SJCRH30 (cell line): Measurements from ENCODE around the gene MRPS7. TPM values are rescaled to one million over a fixed set of nuclear protein-coding genes. Genes with fewer than 3 reads are reported as not detected.

Experiments used
- DNase-seq, 2 experiments: peaks; one replicate each; pipeline ENCODE4 v3.0.0-alpha.2; 2015 to 2020
- H3K27ac ChIP-seq: fragments of 250-450 bp; sonication (Bioruptor Pico); 2 replicates; pipeline ENCODE4 v1.5.1; 2020; ENCODE audit warnings: mild to moderate bottlenecking, moderate library complexity
- H3K27me3 ChIP-seq: fragments of 250-450 bp; sonication (Bioruptor Pico); 2 replicates; pipeline ENCODE4 v1.5.1; 2020; ENCODE audit warnings: mild to moderate bottlenecking, moderate library complexity
- H3K36me3 ChIP-seq: fragments of 250-450 bp; sonication (Bioruptor Pico); 2 replicates; pipeline ENCODE4 v1.5.1; 2020; ENCODE audit warnings: mild to moderate bottlenecking, moderate library complexity
- H3K4me1 ChIP-seq: fragments of 250-450 bp; sonication (Bioruptor Pico); 2 replicates; pipeline ENCODE4 v1.5.1; 2020; ENCODE audit warnings: mild to moderate bottlenecking, moderate library complexity
- H3K4me3 ChIP-seq: fragments of 250-450 bp; sonication (Bioruptor Pico); 2 replicates; pipeline ENCODE4 v1.5.1; 2020; ENCODE audit warnings: mild to moderate bottlenecking, moderate library complexity
- H3K9me3 ChIP-seq: fragments of 250-450 bp; sonication (Bioruptor Pico); replicated peaks from 2 replicates; pipeline ENCODE4 v1.5.1; 2020; ENCODE audit warnings: mild to moderate bottlenecking, moderate library complexity
- total RNA-seq: library from RNA; depleted of rRNA; stranded (reverse); fragments of >200 nt; shearing (Covaris generic); gene quantifications from 2 replicates; pipeline ENCODE4 v1.2.3, GENCODE V29; 2014

Gene MRPS7
- total RNA-seq, 1 experiment from 2014 or later = 123 TPM

DNA sequence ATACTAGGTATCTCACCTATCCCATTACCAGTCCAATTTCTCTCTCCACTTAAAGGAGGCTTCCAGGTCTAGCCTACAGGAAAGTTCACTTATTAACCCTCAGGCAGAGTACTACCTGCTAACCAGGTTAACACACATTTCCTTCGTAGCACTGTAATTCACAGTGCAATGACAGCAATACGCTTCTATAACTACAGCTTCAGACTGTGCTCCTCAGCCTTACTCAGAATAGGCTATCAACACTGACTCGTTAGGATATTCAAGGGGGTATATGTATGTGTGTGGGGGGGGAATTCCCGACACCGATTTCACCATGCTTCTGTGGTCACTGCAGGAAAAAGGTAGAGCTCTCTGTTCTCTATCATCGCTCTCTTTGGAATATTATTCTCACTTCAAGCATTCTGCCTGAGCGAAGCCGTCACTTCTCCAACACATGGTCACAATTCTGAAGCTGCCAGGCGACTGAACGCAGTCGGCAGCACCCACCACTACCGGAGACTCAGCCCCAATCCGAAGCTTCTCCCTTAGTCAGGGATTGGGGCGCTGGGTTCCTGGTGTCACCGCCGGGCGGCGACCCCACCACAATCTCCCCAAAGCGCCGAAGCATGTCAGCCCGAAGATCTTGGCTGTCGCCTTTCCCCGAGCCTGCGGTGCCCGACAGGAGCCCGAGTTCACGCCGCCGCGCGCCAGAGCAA is 891 bp upstream of the MRPS7 start:
- Histone ChIP-seq H3K36me3 (peaks cover 14% of the 10 kb centered on the region), H3K27ac (peak overlapping the region; percentile 99), H3K9me3 (no peaks in the 10 kb centered on the region), H3K4me1 (peaks cover 6% of the 10 kb centered on the region), H3K4me3 (peak overlapping the region; percentile 93), H3K27me3 (no peaks in the 10 kb centered on the region)
- no peak for DNase-seq

DNA sequence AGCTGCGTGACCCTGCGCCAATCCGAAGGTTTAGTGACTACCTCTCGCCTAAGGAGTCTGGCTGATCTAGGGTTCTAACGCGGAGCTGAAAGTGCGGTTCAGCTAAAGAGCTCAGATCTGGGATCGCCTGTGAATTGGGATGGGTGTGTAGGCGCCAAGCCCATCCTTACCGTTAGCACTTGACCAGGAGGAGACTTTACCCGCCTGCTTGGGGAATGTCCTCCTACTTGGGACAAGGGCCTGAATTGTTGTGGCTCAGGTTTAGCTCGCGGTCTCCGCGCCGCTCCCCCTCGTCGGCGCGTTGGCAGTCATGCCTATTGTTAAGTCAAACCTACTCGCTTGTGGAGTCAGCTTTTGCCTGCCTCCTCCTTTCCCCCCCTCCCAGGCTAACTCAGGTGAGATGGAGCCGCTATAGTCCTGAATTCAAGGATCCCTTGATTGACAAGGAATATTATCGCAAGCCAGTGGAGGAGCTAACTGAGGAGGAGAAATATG is 480 bp downstream of the MRPS7 start:
- Histone ChIP-seq H3K4me3 (peak overlapping the region; percentile 93), H3K36me3 (peaks cover 21% of the 10 kb centered on the region), H3K27me3 (no peaks in the 10 kb centered on the region), H3K27ac (peak overlapping the region; percentile 99), H3K9me3 (no peaks in the 10 kb centered on the region), H3K4me1 (peaks cover 6% of the 10 kb centered on the region)
- peak in 1 of 2 experiments; percentile 48 for DNase-seq

DNA sequence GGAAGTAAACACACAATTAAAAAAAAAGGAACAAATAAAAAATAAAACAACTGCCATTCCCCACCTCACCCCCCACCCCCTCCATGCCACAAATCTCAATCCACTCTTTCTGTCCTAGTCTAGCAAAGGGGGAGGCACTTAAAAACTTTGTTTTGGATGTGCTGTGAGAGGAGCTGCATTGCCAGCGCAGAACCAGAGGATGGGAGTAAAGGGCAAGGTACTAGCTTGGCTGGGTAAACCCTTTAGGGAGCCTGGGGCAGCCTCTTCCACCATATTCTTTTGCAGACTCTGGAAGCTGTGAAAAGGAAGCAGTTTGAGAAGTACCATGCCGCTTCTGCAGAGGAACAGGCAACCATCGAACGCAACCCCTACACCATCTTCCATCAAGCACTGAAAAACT is 1.4 kb downstream of the MRPS7 start:
- Histone ChIP-seq H3K27ac (no peak overlapping the region), H3K9me3 (no peaks in the 10 kb centered on the region), H3K4me1 (peaks cover 6% of the 10 kb centered on the region), H3K4me3 (no peak overlapping the region; the same call in 1 of the 2 replicates), H3K27me3 (no peaks in the 10 kb centered on the region), H3K36me3 (peaks cover 21% of the 10 kb centered on the region)
- DNase-seq = no peak

DNA sequence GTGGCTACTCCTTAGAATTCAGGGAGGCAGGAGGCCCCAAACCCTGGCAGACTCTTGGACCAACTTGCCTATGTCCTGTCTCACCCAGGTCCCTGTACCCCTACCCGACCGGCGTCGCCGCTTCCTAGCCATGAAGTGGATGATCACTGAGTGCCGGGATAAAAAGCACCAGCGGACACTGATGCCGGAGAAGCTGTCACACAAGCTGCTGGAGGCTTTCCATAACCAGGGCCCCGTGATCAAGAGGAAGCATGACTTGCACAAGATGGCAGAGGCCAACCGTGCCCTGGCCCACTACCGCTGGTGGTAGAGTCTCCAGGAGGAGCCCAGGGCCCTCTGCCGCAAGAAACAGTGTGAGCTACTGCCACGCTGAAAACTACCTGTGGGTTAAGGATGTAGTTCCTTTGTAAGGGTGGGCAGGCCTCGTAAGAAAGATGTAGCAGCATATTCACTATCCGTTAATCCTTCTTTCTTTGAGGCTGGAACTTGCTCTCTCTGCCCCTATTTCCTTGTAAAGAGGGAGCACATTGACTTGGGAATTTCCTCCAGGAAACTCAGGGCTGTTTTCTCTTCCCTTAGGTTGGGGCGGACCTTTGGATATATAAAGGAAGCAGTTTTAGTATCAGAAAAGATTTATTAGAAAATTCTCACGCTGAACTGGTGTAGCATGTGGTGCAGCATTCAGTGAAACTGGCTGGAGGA is 4.1 kb downstream of the MRPS7 start:
- Histone ChIP-seq H3K4me3 (no peak overlapping the region), H3K36me3 (peaks cover 21% of the 10 kb centered on the region)

DNA sequence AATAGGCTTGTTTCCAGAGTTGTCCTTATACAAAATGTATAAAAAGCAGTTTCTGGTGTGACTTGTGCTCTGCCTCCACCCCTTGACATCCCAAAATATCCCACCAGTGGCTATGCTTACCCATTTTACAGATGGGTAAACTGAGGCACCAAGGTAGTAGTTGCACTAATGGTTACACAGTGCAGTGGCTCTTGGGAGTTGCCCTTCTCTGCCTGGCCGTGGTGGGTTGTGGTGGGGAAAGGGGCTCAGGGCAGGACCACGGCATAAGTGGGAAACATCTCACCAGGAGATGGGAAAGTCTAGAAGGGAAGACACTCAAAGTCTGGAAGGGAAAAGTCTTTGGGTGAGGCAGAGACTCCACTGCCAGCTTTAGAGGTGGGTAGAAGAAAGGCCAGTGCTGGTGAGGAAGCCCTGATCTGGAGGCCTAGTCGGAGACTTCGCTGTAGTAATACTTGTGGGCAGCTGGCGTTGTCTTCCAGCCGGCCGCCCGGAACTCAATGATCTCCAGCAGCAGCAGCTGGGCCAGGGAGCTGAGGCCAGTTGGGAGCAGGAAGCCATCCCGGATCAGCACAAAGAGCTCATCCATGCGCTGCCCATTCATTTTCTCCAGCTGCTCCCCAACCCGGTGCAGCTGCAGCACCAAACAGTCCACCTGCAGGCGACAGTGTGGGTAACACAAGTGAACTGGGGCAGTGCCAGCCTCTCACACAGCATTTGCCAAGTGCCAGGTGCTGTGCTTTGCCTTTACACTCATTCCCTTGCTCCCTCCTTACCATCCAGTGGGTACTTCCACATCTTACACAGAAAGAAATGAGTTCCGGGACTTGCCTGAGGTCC is 4.9 kb downstream of the MRPS7 start:
- Histone ChIP-seq H3K4me1 (peaks cover 5% of the 10 kb centered on the region; the same call in 1 of the 2 replicates), H3K36me3 (peaks cover 21% of the 10 kb centered on the region), H3K27me3 (no peaks in the 10 kb centered on the region), H3K27ac (no peak overlapping the region), H3K4me3 (no peak overlapping the region), H3K9me3 (no peaks in the 10 kb centered on the region)
- DNase-seq = no peak

More for the DNA sequence above, 4.1 kb downstream of the MRPS7 start:
- no peak for DNase-seq
- Histone ChIP-seq H3K27me3 (no peaks in the 10 kb centered on the region), H3K27ac (no peak overlapping the region), H3K4me1 (peaks cover 5% of the 10 kb centered on the region; the same call in 1 of the 2 replicates), H3K9me3 (no peaks in the 10 kb centered on the region)

DNA sequence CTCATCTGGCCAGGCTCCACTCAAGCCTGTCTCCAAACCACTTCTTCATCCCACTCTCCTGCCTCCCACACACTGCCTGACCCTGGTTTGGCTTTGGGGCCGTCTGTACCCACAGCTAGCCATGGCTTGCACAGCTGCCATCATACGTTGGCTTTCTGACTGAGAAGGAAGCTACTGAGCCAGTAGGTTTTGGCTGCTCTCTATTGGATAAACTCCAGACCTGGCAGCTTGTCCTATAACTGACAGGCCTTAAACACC is 5.4 kb downstream of the MRPS7 start:
- DNase-seq = no peak
- Histone ChIP-seq H3K9me3 (no peaks in the 10 kb centered on the region), H3K27ac (no peak overlapping the region), H3K27me3 (no peaks in the 10 kb centered on the region), H3K4me3 (no peak overlapping the region), H3K4me1 (peaks cover 5% of the 10 kb centered on the region; the same call in 1 of the 2 replicates), H3K36me3 (peaks cover 21% of the 10 kb centered on the region)

DNA sequence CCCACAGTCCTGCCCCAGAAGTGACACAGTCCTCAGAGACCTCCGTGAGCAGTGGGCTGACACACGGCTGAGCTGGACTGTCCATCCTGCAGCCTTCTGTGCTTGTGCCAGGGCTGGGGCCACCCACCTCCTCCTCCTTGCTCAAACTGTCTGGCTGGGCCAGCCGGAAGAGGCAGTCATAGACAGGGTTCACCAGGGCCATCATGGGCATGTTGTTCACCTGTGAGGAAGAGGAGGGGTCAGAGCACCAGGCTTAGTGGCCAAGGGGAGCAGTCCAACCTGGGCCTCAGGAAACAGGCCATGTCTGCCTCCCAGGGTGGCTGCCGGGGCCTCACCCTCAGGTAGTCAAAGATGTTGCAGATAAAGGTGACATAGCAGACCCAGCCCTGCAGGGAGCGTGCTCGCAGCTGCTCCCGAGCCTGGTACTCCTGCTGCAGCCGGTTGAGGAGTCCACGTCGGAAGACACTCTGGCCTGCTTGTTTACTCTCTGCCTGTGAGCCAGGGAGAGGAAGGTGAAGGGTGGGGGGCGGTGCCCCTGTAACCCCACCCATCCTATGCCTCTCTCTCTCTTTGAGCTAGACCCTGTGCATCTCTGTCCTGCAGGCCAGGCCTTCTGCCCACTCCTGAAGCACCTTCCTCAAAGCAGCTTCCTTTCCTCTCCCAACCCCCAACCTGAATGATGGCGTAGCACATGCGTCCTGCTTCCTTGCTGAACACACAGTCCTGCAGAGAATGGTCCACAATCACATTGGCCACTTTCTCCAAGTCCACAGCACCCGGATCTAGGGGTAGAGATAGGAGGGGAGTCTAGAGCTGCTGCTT is 5.9 kb downstream of the MRPS7 start:
- H3K27me3 ChIP-seq = no peaks in the 10 kb centered on the region
- peaks cover 21% of the 10 kb centered on the region for H3K36me3 ChIP-seq
- H3K27ac ChIP-seq = no peak overlapping the region
- no peaks in the 10 kb centered on the region for H3K9me3 ChIP-seq
- DNase-seq = no peak
- no peak overlapping the region for H3K4me3 ChIP-seq
- peaks cover 3% of the 10 kb centered on the region; the same call in 1 of the 2 replicates for H3K4me1 ChIP-seq

DNA sequence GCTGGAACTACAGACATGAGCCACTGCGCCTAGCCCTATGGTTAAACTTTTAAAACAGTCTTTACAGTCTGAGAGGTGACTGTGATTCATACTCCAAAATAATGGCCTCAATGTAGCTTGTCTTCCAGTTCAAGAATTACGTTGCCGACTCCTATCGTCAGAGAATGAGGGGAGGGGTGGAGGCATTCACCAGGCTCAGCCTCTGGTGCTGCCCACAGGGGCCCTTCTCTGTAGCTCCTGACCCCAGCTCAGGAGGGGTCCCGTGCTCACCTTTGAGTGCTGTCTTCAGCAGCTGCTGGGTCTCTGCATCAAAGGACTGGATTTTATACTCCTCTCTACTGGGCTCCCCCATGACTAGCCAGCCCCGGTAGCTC is 8.2 kb downstream of the MRPS7 start:
- no peaks in the 10 kb centered on the region for H3K27me3 ChIP-seq
- H3K9me3 ChIP-seq = no peaks in the 10 kb centered on the region
- peak overlapping the region; percentile 83 for H3K4me3 ChIP-seq
- peaks cover 3% of the 10 kb centered on the region; the same call in 1 of the 2 replicates for H3K4me1 ChIP-seq
- peaks cover 12% of the 10 kb centered on the region for H3K36me3 ChIP-seq
- H3K27ac ChIP-seq = no peak overlapping the region
- DNase-seq = no peak

DNA sequence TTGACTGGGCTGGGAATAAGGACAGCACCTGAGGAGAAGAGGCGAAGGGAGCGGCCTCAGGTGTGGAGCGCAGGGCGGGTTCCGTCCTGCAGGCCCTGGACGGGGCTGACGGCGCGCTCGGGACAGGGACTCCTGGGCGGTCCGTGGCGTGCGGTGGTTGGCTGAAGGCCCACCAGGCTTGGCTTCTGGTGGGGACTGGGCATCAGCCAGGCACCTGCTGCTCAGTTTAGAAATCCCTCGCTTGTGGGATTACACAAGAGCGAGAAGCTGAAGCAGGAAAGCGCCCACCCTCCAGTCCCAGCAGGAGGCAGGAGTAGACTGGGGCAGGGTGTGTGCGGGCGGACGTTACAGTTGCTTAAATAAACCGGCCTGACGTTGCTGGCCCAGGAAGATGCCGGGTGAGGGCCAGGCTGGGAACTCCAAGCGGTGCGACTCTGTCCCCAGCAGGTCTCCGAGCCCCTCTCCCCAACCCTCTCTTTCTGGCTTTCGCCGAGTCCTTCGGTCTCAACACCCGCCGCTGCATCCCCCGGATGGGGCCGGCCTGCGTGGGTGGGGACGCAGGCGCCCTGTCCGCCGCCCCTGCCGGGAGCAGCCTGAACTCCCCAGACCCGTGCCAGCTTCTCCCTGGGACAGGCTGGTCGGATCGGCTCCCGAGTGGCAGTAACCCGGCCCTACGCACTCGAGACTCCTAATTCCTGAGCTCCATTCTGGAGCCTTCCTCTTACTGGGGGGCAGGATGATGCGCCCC is 8.7 kb downstream of the MRPS7 start:
- H3K36me3 ChIP-seq = peaks cover 10% of the 10 kb centered on the region
- DNase-seq = peak; percentile 86 to 88
- H3K9me3 ChIP-seq = no peaks in the 10 kb centered on the region
- peaks cover 3% of the 10 kb centered on the region; the same call in 1 of the 2 replicates for H3K4me1 ChIP-seq
- peak overlapping the region; percentile 83 for H3K4me3 ChIP-seq
- H3K27me3 ChIP-seq = no peaks in the 10 kb centered on the region
- H3K27ac ChIP-seq = peak overlapping the region; percentile 13; the same call in 1 of the 2 replicates

DNA sequence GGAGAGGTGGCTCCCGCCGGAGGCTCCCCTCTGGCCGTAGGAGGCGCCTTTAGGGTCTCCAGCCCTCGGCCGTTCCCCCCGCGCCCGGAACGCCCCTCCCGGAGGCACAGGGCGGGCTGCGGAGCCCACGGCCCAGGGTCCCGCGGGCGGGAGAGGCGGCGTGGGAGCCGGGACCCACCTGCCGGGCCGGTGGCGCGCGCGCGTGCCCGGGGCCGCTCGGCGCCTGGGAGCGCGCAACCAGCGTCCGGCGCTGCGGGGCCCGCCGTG is 9.2 kb downstream of the MRPS7 start, which contains the start of gene MIF4GD:
Gene MIF4GD (minus strand): TSS at position 266 of the 267 bp plus-strand sequence. CDS start 1,036 bp downstream, outside the sequence.
- Histone ChIP-seq H3K4me3 (peak within 1 kb of the TSS; percentile 83), H3K27ac (peak within 1 kb of the TSS; percentile 13; the same call in 1 of the 2 replicates), H3K9me3 (no peaks in the 10 kb centered on the region), H3K36me3 (peaks cover 5% of the 10 kb centered on the region), H3K4me1 (peaks cover 3% of the 10 kb centered on the region; the same call in 1 of the 2 replicates), H3K27me3 (no peaks in the 10 kb centered on the region)
- no peak for DNase-seq

DNA sequence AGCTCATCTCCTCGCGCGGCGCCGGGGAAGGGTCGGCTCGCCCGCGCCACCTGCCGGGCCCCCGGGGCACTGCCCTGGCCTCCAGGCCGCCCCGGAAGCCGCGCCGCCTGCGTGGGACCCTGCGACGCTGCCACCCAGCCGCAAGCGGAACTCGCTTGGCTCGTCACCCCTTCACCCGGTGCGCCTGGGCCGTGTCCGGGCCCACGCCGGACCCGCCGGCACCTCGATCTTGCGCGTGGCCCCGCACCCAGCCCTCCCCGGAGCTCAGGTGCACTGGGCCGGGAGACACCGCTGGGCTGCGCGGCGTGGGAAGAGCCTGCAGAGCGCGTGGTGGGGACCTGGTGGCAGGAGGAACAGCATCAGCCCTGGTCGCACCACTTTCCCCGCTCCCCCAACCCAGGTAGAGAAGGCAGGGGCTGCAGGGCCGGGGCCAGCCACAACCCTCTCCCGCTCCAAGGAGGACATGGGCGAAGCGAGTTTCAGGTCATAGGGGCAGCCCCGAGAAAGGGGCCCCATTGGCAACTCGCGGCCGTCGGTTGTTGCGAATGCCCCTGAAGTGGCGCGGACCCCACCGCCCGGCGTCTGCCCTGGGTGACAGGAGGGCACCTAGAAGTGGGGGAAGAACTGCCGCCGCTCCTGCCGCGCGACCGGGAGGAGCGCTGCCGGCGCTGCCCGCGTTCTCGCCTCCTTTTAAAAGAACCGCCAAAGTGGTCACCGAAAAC is 9.7 kb downstream of the MRPS7 start:
- Histone ChIP-seq H3K4me3 (peak overlapping the region; percentile 83), H3K4me1 (peaks cover 3% of the 10 kb centered on the region; the same call in 1 of the 2 replicates), H3K36me3 (peaks cover under 1% of the 10 kb centered on the region; the same call in 1 of the 2 replicates), H3K27ac (no peak overlapping the region; the same call in 1 of the 2 replicates), H3K27me3 (no peaks in the 10 kb centered on the region), H3K9me3 (no peaks in the 10 kb centered on the region)
- DNase-seq = peak; percentile 70 to 87

DNA sequence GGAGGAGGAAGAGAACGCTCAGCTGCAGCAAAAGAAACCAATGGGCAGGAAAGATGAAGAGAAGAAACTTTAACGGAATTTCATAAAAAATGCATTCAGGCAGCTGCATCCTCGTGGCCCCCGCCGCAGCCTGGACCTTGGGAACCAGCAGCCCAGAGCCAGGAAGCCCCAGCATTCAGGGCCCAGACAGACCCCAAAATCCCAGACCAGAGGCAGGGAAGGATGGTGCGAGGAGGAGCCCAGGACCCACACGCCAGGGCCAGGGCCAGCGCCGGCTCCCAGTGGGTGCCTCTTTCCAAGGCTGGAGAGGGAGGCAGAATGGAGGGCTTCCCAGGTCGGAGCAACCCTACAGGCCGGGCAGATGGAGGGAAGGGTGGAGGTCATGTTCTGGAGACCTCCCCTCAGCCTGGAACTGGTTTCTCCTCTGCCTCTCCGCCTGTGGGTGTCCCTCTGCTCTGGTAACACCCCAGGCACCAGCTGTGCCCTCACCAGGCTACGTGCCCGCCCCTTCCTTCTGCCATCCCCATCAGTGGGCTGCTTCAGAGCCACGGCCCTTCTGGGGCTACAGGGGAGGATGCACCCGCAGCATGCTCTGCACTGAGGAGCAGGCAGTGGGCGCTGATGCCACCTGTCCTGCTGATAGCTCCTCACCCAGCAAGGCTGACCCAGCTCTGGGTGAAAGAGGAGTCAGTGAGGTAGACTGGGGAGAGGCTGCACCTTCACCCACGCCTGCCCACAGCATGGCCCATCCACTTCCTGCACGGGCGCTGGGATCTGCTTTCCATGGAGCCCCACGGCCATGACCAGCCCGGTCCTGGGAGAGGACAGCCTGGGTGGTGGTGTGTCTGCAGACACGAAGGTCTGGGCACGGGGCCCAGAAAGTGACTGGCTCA is 10.5 kb downstream of the MRPS7 start:
- DNase-seq = no peak
- no peaks in the 10 kb centered on the region for H3K27me3 ChIP-seq
- H3K36me3 ChIP-seq = no peaks in the 10 kb centered on the region
- no peak overlapping the region for H3K27ac ChIP-seq
- H3K4me3 ChIP-seq = no peak overlapping the region
- H3K9me3 ChIP-seq = no peaks in the 10 kb centered on the region
- H3K4me1 ChIP-seq = peaks cover 5% of the 10 kb centered on the region
